Measurements from ENCODE around the gene DHX34.

DNA sequence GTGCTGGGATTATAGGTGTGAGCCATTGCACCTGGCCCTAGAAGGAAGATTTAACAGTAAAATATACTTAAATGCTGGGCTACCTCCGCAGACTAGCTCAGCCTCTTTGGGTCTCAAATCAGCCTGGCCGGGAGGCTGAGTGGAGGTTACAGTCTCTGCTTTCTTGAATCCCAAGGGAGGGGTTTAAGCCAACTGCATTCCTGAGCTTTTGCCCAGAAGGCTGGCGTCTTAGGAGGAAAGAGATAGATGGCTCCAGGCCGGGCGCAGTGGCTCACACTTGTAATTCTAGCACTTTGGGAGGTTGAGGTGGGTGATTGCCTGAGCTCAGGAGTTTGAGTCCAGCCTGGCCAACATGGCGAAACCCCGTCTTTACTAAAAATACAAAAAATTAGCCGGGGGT is 40.1 kb upstream of the DHX34 start:
- TF ChIP-seq EZH2 (IDR thresholded peaks at IDR 0.05; ENCODE audit: insufficient read depth, poor library complexity, severe bottlenecking) (no peak), EZH2phosphoT487 (IDR thresholded peaks at IDR 0.05; ENCODE audit: insufficient read depth, low read depth) (no peak)
